Measurements from ENCODE around the gene PANK3.

- TF ChIP-seq CTCF (IDR thresholded peaks at IDR 0.05; ENCODE audit: poor library complexity, severe bottlenecking) (no peak), POLR2AphosphoS5 (IDR thresholded peaks at IDR 0.05) (no peak), EP300 (conservative IDR thresholded peaks at IDR 0.05; ENCODE audit: poor library complexity, severe bottlenecking) (no peak), EZH2 (IDR thresholded peaks at IDR 0.05; ENCODE audit: borderline replicate concordance, insufficient read depth, low read length, poor library complexity, severe bottlenecking) (no peak), MXI1 (conservative IDR thresholded peaks at IDR 0.05; ENCODE audit: poor library complexity, severe bottlenecking) (no peak), RAD21 (conservative IDR thresholded peaks at IDR 0.05) (no peak), TAF1 (IDR thresholded peaks at IDR 0.05; ENCODE audit: low read depth) (no peak)
- TF ChIP-seq, protein P1, sequence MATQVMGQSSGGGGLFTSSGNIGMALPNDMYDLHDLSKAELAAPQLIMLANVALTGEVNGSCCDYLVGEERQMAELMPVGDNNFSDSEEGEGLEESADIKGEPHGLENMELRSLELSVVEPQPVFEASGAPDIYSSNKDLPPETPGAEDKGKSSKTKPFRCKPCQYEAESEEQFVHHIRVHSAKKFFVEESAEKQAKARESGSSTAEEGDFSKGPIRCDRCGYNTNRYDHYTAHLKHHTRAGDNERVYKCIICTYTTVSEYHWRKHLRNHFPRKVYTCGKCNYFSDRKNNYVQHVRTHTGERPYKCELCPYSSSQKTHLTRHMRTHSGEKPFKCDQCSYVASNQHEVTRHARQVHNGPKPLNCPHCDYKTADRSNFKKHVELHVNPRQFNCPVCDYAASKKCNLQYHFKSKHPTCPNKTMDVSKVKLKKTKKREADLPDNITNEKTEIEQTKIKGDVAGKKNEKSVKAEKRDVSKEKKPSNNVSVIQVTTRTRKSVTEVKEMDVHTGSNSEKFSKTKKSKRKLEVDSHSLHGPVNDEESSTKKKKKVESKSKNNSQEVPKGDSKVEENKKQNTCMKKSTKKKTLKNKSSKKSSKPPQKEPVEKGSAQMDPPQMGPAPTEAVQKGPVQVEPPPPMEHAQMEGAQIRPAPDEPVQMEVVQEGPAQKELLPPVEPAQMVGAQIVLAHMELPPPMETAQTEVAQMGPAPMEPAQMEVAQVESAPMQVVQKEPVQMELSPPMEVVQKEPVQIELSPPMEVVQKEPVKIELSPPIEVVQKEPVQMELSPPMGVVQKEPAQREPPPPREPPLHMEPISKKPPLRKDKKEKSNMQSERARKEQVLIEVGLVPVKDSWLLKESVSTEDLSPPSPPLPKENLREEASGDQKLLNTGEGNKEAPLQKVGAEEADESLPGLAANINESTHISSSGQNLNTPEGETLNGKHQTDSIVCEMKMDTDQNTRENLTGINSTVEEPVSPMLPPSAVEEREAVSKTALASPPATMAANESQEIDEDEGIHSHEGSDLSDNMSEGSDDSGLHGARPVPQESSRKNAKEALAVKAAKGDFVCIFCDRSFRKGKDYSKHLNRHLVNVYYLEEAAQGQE (IDR thresholded peaks at IDR 0.05; ENCODE audit: borderline replicate concordance): no peak
Measured at GRCh38 chr5:168604436-168604835, 25.3 kb upstream of the PANK3 start.

Measured in neural cell (in vitro differentiated cells).